HepG2 (cell line): ENCODE results near the gene HNRNPC. TPM values are rescaled to one million over a fixed set of nuclear protein-coding genes. Genes with fewer than 3 reads are reported as not detected.

Experiments
- ATAC-seq: fragments of 200-7000 bp; cut with Tn5 transposase; 3 replicates; pipeline ENCODE4 v1.9.1; 2020; ENCODE audit warnings: mild to moderate bottlenecking, moderate library complexity
- BruUV-seq: library from RNA; stranded (reverse); fragments of 400-500 nt; replicated peaks from 2 replicates; lab custom pipeline; 2021; lab: Mats Ljungman, UMichigan
- CTCF ChIA-PET: fragments of 300-600 bp; formaldehyde crosslinking; extraction: SDS; loops from one replicate; lab custom pipeline; 2021; ENCODE audit warnings: low total read pairs, inconsistent platforms, low intra/inter-chr PET ratio; lab: Yijun Ruan, JAX
- POLR2A ChIA-PET: fragments of 350-600 bp; sonication (Branson Sonifier 250); formaldehyde crosslinking; loops from one replicate; lab custom pipeline; 2020; ENCODE audit warnings: antibody characterized with exemption, inconsistent platforms; lab: Yijun Ruan, JAX
- DNase-seq: peaks from one replicate; pipeline ENCODE4 v3.0.0-alpha.2; 2015; ENCODE audit warnings: low spot score
- FAIRE-seq: peaks from 3 replicates; lab custom pipeline; 2011; peaks lifted over from hg19 to GRCh38; lab: Jason Lieb, UNC
- H2AFZ ChIP-seq: one replicate; pipeline ENCODE4 v1.6.1; 2011; ENCODE audit warnings: low read length, inconsistent platforms
- H3K27ac ChIP-seq: fragments of 300-600 bp; 3 replicates; pipeline ENCODE4 v1.8.0; 2011; ENCODE audit warnings: mixed run types, mild to moderate bottlenecking, mixed read lengths, low read length, inconsistent platforms; ENCODE audit not compliant: insufficient read depth; ENCODE audit errors: extremely low read length
- H3K27me3 ChIP-seq, 2 experiments: fragments of 200-600 bp in 1 of 2; 2 replicates in 1 of 2; 3 replicates in 1 of 2; pipeline versions ENCODE4 v1.6.0 to v1.8.0; 2011; ENCODE audit warnings: low read length in 2 of 2, mild to moderate bottlenecking in 2 of 2, moderate library complexity in 2 of 2, inconsistent platforms in 1 of 2; ENCODE audit not compliant: insufficient read depth in 2 of 2, control insufficient read depth in 1 of 2
- H3K36me3 ChIP-seq, 2 experiments: fragments of 200-600 bp in 1 of 2; replicated peaks in 1 of 2; 2 replicates in 1 of 2; 3 replicates in 1 of 2; pipeline versions ENCODE4 v1.5.1 to v1.8.0; 2011; ENCODE audit warnings: low read length in 2 of 2, inconsistent platforms in 1 of 2; ENCODE audit not compliant: insufficient read depth in 2 of 2, control insufficient read depth in 1 of 2
- H3K4me1 ChIP-seq: 2 replicates; pipeline ENCODE4 v1.5.1; 2012; ENCODE audit warnings: low read length, inconsistent platforms; ENCODE audit not compliant: insufficient read depth
- H3K4me2 ChIP-seq: 2 replicates; pipeline ENCODE4 v1.6.0; 2011; ENCODE audit warnings: low read depth, low read length, inconsistent platforms
- H3K4me3 ChIP-seq, 3 experiments: fragments of 200-600 bp in 1 of 3; sonication (generic), shearing (Covaris generic) in 1 of 3; replicated peaks in 1 of 3; 2 replicates each; pipeline ENCODE4 v1.5.1; 2011 to 2016; ENCODE audit warnings: low read length in 3 of 3, inconsistent platforms in 2 of 3, low read depth in 2 of 3, mild to moderate bottlenecking in 2 of 3, control low read depth in 1 of 3, mixed read lengths in 1 of 3; ENCODE audit not compliant: insufficient read depth in 1 of 3
- H3K79me2 ChIP-seq: one replicate; pipeline ENCODE4 v1.6.1; 2011; ENCODE audit warnings: low read length, inconsistent platforms; ENCODE audit not compliant: insufficient read depth
- H3K9ac ChIP-seq: 2 replicates; pipeline ENCODE4 v1.6.0; 2011; ENCODE audit warnings: mild to moderate bottlenecking, low read depth, low read length, inconsistent platforms; ENCODE audit not compliant: insufficient read depth
- H3K9me3 ChIP-seq: 2 replicates; pipeline ENCODE4 v1.5.1; 2012; ENCODE audit warnings: mild to moderate bottlenecking, low read length
- H4K20me1 ChIP-seq: 2 replicates; pipeline ENCODE4 v1.6.0; 2011; ENCODE audit warnings: inconsistent platforms, mild to moderate bottlenecking, low read length, moderate library complexity; ENCODE audit not compliant: insufficient read depth
- HOXA7 ChIP-seq: sonication (generic); formaldehyde crosslinking; IDR thresholded peaks from 2 replicates; pipeline ENCODE4 v1.8.1; 2022; ENCODE audit warnings: mild to moderate bottlenecking, missing genetic modification reagents, moderate library complexity
- NAIF1 ChIP-seq: sonication (generic); formaldehyde crosslinking; IDR thresholded peaks from 2 replicates; pipeline ENCODE4 v1.5.0; 2020; ENCODE audit warnings: mild to moderate bottlenecking, missing genetic modification reagents, borderline replicate concordance
- POGZ ChIP-seq: sonication (generic); formaldehyde crosslinking; IDR thresholded peaks from 2 replicates; pipeline ENCODE4 v1.4.0; 2020; ENCODE audit warnings: mild to moderate bottlenecking, missing genetic modification reagents
- RBM22 ChIP-seq: fragments of 200-400 bp; formaldehyde crosslinking; optimal IDR thresholded peaks from 2 replicates; pipeline ENCODE3; 2017; ENCODE audit warnings: mild to moderate bottlenecking, low read length, moderate library complexity
- SMAD3 ChIP-seq: sonication (generic); formaldehyde crosslinking; IDR thresholded peaks from 2 replicates; pipeline ENCODE4 v1.4.0; 2020; ENCODE audit warnings: missing genetic modification reagents
- SYNCRIP ChIP-seq: fragments of 200-400 bp; formaldehyde crosslinking; IDR thresholded peaks from 2 replicates; pipeline ENCODE4 v1.6.1; 2018; ENCODE audit warnings: mild to moderate bottlenecking, low read depth, low read length; ENCODE audit not compliant: insufficient read depth
- ZNF83 ChIP-seq: sonication (generic); formaldehyde crosslinking; IDR thresholded peaks from 2 replicates; pipeline ENCODE4 v1.4.0; 2020; ENCODE audit warnings: missing genetic modification reagents, mild to moderate bottlenecking, borderline replicate concordance
- ZNF841 ChIP-seq: sonication (generic); formaldehyde crosslinking; IDR thresholded peaks from 2 replicates; pipeline ENCODE4 v1.8.1; 2023; ENCODE audit warnings: missing genetic modification reagents, borderline replicate concordance
- ZZZ3 ChIP-seq: sonication (generic); formaldehyde crosslinking; IDR thresholded peaks from 2 replicates; pipeline ENCODE4 v1.4.0; 2020; ENCODE audit warnings: missing genetic modification reagents, mild to moderate bottlenecking, borderline replicate concordance
- WGBS: methylation state at CpG from one replicate; pipeline ENCODE4 v1.1.6; 2017; ENCODE audit warnings: low lambda C conversion rate; 5-methylcytosine and 5-hydroxymethylcytosine counted together
- in situ Hi-C: cut with HindIII; loops from 2 replicates; pipeline ENCODE4 v1.10.0; 2017; ENCODE audit warnings: low pct_unique_long_range_greater_than_20kb; ENCODE audit not compliant: extremely low pct_ligation_motif_present
- intact Hi-C: fragments of 100-400 bp; cut with micrococcal nuclease; formaldehyde crosslinking; loops from one replicate; pipeline ENCODE4 v1.10.0; 2022; ENCODE audit not compliant: unreplicated experiment
- polyA plus RNA-seq, 8 experiments: library from polyadenylated mRNA; depleted of rRNA in 3 of 8; stranded (reverse) in 7 of 8; unstranded in 1 of 8; fragments of >200 nt; fragmentation: Illumina TruSeq in 4 of 8; extraction: Trizol in 4 of 8; gene quantifications; 2 replicates each; pipeline versions ENCODE4 v1.2.1 to v1.2.3, GENCODE V29; 2011 to 2016; ENCODE audit warnings: low read depth in 4 of 8, missing spikeins in 1 of 8, mixed read lengths in 1 of 8; ENCODE audit not compliant: insufficient read depth in 1 of 8
- total RNA-seq, 5 experiments: library from RNA; depleted of rRNA; stranded (reverse); fragments of >200 nt; fragmentation: Illumina TruSeq; extraction: Trizol; gene quantifications; 2 replicates each; pipeline ENCODE4 v1.2.3, GENCODE V29; 2016; ENCODE audit warnings: low read depth in 1 of 5
- TF ChIP-seq, protein P1 (sequence below): sonication (generic); formaldehyde crosslinking; IDR thresholded peaks from 2 replicates; pipeline ENCODE4 v1.5.0; 2020; ENCODE audit warnings: mild to moderate bottlenecking, missing genetic modification reagents, borderline replicate concordance
- TF ChIP-seq, protein P2 (sequence below): sonication (generic); formaldehyde crosslinking; IDR thresholded peaks from 2 replicates; pipeline ENCODE4 v1.5.1; 2020; ENCODE audit warnings: missing genetic modification reagents, mild to moderate bottlenecking, borderline replicate concordance

HNRNPC gene
- total and polyA plus RNA-seq, 2 of the 13 experiments (the other 11 are each of a cell fraction or from before 2014, with no cell fraction given), result 628 to 1,099 TPM

- TF ChIP-seq, protein P1, sequence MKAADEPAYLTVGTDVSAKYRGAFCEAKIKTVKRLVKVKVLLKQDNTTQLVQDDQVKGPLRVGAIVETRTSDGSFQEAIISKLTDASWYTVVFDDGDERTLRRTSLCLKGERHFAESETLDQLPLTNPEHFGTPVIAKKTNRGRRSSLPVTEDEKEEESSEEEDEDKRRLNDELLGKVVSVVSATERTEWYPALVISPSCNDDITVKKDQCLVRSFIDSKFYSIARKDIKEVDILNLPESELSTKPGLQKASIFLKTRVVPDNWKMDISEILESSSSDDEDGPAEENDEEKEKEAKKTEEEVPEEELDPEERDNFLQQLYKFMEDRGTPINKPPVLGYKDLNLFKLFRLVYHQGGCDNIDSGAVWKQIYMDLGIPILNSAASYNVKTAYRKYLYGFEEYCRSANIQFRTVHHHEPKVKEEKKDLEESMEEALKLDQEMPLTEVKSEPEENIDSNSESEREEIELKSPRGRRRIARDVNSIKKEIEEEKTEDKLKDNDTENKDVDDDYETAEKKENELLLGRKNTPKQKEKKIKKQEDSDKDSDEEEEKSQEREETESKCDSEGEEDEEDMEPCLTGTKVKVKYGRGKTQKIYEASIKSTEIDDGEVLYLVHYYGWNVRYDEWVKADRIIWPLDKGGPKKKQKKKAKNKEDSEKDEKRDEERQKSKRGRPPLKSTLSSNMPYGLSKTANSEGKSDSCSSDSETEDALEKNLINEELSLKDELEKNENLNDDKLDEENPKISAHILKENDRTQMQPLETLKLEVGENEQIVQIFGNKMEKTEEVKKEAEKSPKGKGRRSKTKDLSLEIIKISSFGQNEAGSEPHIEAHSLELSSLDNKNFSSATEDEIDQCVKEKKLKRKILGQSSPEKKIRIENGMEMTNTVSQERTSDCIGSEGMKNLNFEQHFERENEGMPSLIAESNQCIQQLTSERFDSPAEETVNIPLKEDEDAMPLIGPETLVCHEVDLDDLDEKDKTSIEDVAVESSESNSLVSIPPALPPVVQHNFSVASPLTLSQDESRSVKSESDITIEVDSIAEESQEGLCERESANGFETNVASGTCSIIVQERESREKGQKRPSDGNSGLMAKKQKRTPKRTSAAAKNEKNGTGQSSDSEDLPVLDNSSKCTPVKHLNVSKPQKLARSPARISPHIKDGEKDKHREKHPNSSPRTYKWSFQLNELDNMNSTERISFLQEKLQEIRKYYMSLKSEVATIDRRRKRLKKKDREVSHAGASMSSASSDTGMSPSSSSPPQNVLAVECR, result no peak
- TF ChIP-seq SMAD3 (CRISPR knock-in tag), result 0 out of 2 replicates have a peak, but pooled peaks have one; percentile 25
- TF ChIP-seq, all 625 proteins: peak for 8
Observed at GRCh38 chr14:21236948-21237797, 32.1 kb downstream of the HNRNPC start (continued).

DNA sequence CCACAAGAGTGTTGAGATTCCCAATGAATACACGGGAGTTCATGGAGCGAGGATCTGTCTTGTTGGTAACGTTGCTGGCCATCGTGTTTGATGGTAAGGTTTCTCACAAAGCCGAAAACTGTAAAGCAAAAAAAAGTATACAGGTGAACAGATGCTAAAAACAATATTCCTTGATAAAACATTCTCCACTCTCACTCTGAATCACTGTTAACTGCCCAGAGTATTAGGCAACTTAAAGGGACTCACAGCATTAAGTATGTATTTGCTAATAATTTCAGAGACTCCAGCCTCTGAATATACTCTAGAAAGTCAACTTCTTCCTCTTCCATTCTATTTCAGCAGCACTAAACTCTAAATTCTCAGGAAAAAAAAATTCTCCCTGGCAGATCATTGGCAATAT lies 35.1 kb downstream of the HNRNPC start:
- Histone ChIP-seq H3K36me3 (peaks cover 30 to 97% of the 10 kb centered on the region in 2 experiments), H3K4me1 (peaks cover 36% of the 10 kb centered on the region), H4K20me1 (peaks cover 99% of the 10 kb centered on the region), H2AFZ (no peak overlapping the region), H3K27me3 (no peaks in the 10 kb centered on the region), H3K9ac (no peak overlapping the region), H3K4me2 (no peak overlapping the region), H3K79me2 (peaks cover 100% of the 10 kb centered on the region), H3K9me3 (no peaks in the 10 kb centered on the region), H3K27ac (no peak overlapping the region), H3K4me3 (no peak overlapping the region)
- ATAC-seq (no peak), FAIRE-seq (no peak), DNase-seq (no peak)
- intact Hi-C loops (loop anchor here (10.0 kb wide), 1 partner anchor 321 kb away; no protein-coding TSS in a partner anchor), in situ Hi-C loops (no loop called here)
- no peak for TF ChIP-seq NAIF1
- TF ChIP-seq, protein P2, sequence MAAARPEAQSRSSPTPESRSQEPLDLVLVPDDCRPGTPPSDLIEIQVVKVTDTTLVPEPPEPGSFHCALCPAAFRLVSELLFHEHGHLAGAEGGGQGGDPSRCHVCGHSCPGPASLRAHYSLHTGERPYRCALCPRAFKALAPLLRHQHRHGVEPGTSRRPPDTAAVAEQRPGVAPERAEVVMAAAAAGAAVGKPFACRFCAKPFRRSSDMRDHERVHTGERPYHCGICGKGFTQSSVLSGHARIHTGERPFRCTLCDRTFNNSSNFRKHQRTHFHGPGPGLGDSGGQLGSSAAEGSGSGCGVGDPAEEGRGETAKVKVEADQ, result no peak
- no peak for TF ChIP-seq POGZ (CRISPR knock-in tag)
- peak; percentile 68 for TF ChIP-seq RBM22
- TF ChIP-seq ZNF841, result no peak
- TF ChIP-seq ZNF83 (CRISPR knock-in tag), result no peak
- TF ChIP-seq SYNCRIP, result no peak
- no peak for TF ChIP-seq ZZZ3 (CRISPR knock-in tag)
- TF ChIP-seq, protein P1, result 0 out of 2 replicates have a peak, but pooled peaks have one; percentile 16
- no peak for TF ChIP-seq HOXA7
- POLR2A ChIA-PET, result no interaction called here
- CTCF ChIA-PET, result no interaction called here
- BruUV-seq, result no TSS peak
- WGBS, result 95% methylated on average over 5 of the region's 5 CpGs
